Central memory CD4-positive, alpha-beta T cell (primary cell): ENCODE data around the gene SLC6A1.

Experiments
- DNase-seq: peaks from one replicate; pipeline ENCODE4 v3.0.0; 2022

SLC6A1 gene

GRCh38 chr3:10972072-10972782 lies 20.3 kb upstream of the SLC6A1 start:
- no peak for DNase-seq

DNA sequence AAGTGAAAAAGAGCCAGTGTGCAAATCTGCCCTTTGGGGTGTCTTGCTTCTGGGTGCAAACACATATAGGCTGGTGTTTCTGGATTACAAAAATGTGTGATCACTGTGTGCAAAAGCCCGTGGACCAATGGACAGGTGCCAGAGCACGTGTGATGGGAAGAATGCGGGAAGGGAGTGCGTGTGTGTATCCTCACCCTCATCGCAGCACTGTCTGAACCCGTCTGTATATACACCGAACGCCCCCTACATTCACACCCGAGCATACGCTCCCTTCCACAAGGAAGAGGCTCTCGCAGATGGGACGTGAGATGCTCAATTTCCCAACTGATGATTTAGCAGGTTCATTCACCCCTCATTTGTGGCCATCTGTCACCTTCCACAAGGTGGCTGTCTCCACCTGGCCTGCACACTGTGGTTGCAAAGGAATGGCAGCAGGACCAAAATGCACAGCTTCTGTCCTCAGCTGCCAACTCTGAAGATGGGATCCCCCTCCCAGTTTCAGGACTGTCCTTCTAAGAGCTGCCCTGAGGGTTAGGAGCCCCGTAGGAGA lies 19.4 kb upstream of the SLC6A1 start:
- DNase-seq = no peak

DNA sequence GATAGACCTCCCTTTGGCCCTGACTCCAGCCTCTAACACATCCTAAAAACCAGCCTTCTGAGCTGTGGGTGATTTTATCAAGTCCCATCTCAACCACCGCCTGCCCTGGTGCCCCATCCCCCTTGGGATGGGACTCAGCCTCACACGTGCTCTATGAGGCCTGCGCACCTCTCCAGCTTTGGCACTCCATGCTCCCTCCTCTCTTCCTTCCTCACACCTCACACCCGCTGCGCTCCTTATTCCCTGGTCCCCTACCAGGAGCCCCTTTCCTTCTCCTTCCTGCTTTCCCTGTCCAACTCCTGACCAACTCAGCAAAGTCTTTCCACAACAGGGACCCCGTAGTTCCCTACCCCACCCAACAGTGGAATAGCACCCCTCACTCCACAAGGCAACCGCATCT lies 18.4 kb upstream of the SLC6A1 start:
- no peak for DNase-seq

DNA sequence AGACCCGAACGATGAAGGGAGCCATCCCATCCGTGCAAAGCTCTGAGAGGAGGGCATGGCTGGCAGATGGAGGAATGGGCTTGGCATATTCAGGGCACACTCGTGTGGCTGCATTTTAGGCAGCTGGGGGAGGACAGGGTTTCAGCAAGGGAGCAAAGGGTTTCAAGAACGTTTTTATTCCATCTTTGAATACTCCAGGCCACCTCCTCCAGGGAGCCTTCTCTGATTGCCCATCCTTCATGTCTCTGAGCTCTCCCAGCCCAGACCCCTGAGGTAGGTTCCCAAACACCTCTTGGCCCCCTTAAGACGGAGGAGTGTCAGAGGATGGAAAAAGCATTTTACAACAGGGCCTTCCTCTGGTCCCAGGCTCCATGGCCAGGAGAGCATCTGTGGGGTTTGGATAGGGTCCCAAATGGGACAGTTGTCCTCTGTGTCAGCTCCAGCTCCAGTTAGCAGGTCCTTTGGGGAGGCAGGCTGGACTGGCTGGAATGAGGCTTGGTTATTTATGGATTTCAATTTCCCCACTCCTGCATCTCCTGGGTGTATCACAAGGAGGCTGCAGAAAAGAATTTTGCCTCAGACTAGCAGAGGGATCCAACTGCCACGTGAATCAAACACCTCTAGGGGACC lies 17.7 kb upstream of the SLC6A1 start:
- no peak for DNase-seq

GRCh38 chr3:10975695-10976234 lies 16.8 kb upstream of the SLC6A1 start:
- no peak for DNase-seq

DNA sequence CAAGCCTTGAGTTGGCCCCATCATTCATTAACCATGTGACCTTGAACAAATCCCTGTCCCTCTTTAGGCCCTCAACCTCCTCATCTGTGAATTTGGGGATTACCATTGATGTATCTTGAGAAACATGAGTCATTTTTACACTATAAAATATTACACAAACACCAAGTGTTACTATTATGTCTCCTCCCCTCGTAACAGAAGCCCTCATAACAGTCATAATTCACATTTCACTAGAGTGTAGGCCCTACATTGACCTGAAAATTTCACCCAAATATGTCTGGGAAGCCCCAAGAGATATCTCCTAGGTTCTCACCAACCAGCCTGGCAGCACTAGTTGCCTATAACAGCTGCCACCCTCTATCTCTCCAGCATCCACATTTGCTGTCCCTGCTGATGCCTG lies 15.8 kb upstream of the SLC6A1 start:
- DNase-seq = no peak

DNA sequence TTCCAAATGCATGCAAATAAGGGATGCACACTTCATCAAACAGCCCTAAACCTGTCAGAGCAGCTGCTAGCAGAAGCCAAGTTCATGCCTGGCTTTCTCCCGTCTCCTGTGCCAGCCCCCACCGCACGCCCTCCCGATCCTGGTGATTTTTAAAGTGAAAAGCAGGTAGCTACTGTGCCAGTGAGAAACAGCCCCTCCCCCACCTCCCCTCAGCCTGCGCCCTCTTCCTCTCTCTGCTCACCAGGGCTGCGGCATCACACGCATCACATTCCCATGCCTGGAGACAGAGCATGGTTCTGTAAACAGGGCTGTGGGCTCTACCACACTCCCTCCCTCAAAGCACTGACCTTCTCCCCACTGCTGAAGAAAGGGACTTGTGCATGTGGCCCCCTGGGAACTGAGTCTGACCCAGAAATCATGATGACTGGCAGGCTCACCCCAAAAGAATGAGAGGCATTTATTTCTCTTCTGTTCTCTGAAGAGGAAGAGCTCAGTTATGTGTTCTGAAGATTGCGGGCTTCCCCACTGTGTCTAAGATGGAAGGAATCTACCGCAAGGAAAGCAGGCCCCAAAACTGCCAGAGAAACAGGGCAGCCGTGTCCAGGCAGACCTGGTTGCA lies 14.5 kb upstream of the SLC6A1 start:
- no peak for DNase-seq

DNA sequence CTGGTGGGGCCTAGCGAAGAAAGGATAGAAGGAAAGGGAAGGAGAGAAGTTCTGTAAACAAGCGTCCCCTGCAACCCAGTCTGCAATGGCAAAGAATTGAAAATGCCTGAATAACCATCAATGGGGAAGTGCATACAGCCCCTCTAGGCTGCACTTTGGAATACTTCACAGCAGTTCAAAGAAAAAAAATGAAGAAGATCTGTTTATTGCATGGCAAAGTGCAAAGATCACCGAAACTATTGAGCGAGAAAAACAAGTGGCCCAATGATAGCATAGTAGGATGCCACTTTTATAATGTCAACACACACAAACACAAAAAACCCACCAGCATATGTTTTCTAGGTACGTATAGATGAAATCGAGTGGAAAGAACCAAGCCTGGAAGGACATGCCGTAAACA lies 13.6 kb upstream of the SLC6A1 start:
- DNase-seq = no peak

GRCh38 chr3:10980312-10980711 lies 12.2 kb upstream of the SLC6A1 start:
- DNase-seq = no peak

DNA sequence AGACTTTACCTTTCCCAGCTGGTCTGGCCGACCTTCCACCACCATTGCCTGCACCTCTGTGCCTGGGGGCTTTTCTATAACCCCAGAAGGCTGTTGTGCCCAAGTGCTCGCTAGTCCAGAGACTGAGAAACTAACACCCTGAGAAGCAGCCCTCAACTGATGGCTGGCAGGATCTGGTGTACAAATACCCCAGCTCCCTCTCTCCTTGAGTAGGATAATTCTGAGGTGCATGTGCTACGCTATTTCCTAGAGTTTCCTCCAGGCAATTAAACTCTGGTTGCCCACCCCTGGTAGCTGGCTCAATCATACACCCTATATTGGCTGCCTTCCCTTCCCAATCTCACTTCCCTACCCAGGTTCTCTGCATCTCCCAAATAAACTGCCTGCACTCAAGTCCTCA lies 11.5 kb upstream of the SLC6A1 start:
- DNase-seq = no peak

DNA sequence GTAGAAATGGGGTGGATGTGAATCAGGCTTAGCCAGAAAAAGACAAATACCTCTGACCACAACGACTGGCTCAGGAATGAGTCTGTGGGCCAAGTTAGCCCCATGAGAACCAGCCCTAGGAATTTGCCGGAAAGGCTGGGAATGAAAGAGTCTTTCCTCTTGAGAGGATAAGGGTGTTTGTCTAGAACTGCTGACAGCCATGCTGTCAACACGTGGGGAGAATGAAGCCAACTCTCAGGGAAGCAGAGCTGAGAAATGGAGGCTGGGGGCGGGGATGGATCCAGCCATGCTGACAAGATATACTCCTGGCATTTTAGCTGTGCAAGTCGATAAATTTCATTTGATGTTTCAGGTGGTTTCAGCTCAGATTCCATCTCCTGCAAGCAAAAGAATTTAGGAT lies 10.6 kb upstream of the SLC6A1 start:
- DNase-seq = no peak

DNA sequence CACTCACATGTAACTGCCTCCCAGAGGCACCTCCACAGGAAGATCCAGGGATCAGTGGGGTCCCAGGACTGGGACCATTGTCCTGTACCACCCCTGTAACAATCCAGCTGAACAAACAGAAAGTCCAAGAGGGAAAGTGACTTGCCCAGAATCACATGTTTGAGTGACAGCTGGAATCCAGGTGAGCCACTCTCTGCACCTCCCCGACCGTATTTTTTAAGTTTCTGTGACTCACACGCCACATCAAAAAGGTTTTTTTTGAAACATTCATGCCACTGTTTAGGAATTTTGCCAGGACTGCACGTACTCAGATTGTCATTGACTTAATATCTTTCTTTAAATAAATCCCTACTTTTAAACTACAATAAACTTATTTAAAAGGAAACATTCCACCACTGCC lies 9.8 kb upstream of the SLC6A1 start:
- DNase-seq = no peak

GRCh38 chr3:10983219-10983916 lies 9.2 kb upstream of the SLC6A1 start:
- DNase-seq = no peak

DNA sequence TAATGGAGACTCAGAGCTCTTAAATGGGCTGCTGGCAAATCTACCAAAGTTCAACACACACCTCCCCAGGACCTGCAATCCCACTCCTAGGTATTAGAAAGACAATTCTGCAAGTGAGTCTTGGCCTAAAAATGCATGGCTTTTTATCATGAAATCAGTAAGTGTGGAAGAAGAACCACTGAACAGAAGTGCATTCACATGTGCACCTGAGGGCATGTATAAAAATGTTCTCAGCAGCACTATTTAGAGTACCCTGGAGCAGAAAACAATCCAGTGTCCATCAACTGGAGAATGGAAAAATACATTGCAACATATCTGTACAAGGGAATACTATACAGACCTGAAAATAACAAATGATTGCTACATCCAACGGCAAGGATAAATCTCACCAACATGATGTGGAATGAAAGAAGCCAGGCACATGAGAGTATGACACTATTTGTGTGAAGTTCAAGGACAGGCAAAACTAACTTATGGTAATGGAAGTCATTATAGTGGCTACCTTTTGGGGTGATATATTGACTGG lies 8.1 kb upstream of the SLC6A1 start:
- DNase-seq = no peak

DNA sequence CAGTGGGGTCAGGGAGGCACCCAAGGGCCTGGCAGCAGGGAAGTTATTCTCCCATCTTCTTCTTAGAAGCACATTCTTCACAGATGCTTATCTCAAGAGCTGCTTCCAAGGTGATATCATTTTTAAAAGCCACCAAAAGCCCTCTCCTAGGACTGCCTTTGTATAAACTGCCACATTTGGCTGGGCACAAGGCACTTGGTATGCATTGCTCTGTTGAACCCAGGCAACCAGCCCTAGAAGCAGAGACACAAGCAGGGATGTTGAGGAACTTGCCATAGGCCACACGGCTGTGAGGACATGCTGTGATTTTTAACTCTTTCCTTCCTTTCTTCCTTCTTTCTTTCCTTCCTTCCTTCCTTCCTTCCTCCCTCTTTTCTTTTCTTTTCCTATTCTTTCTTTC lies 7.4 kb upstream of the SLC6A1 start:
- no peak for DNase-seq

- no peak for DNase-seq
These were observed 6.0 kb upstream of the SLC6A1 start for GRCh38 chr3:10986592-10986991.

DNA sequence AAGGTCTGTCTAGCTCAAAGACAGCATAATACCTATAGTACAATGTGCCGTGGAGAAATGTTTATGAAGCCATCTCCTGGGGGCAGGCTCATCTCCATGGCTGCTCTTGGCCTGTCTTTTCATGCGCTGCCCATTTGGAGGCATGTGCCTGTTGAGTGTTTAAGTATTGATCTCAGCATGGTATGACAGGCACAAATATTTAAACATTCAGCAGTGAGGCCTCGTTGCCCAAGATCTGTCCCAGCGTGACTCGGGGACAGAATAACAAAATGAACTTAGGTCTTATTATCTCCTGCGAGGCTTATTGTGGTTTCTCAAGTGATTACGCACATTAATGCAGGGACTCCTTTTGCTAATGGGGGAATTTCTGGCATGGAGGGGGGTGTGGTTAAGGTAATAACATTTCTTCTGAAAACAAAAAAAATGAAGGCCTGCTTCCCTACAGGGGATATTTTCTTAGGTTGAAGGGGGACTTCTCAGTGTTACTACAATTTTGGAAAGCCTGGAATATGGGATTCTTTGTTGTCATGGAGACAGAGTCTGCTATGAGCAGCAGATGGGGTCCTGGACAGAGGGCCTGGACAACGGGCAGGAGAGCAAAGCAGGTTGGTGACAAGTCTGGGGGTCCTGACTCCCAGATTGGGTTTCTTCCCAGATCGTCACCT lies 4.4 kb upstream of the SLC6A1 start:
- DNase-seq = no peak

- DNase-seq = no peak
These were observed 3.5 kb upstream of the SLC6A1 start for GRCh38 chr3:10988991-10989484.

- no peak for DNase-seq
These were observed 588 bp downstream of the SLC6A1 start for GRCh38 chr3:10992943-10993728.

GRCh38 chr3:10993729-10994065 lies 1.1 kb downstream of the SLC6A1 start:
- no peak for DNase-seq

DNA sequence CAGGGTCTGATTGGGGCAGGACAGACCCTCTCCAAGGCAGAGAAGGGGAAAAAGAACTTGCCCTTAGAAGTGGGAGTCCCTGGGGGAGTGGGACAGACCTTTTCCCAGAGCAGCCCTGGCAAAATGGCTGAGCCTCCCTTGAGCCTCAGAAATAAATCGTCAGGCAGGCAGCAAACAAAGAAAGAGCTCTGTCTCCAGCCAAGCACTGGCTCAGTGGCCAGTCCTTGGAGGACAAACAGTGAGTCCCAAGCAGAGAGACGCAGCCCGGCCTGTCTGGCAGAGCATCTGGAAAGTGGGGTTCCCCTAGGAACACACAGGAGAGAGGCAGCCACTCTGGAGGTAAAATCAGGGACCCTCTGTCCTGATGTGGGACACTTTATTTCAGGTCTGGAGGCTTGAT lies 1.8 kb downstream of the SLC6A1 start:
- no peak for DNase-seq
